ENCODE measurements around the gene B3GLCT.

The B3GLCT gene

GRCh38 chr13:31167490-31167889 is 32.3 kb upstream of the B3GLCT start:
- no peaks in the 10 kb centered on the region for H3K27me3 ChIP-seq (ENCODE audit: insufficient read depth, poor library complexity, severe bottlenecking)
- DNase-seq (ENCODE audit: low read depth in 1 of 2, low spot score in 1 of 2) = no peak
- no peak overlapping the region for H3K4me3 ChIP-seq (replicated peaks; ENCODE audit: insufficient read depth, low read length)
- TF ChIP-seq CTCF (IDR thresholded peaks at IDR 0.05; ENCODE audit: insufficient read depth, low read length) (no peak), SPI1 (IDR thresholded peaks at IDR 0.05; ENCODE audit: borderline replicate concordance, low read depth) (no peak), REST (IDR thresholded peaks at IDR 0.05; ENCODE audit: insufficient replicate concordance, low read depth) (no peak)
- no peak overlapping the region for H3K27ac ChIP-seq (replicated peaks)

- TF ChIP-seq POLR2AphosphoS5 (IDR thresholded peaks at IDR 0.05; ENCODE audit: low read depth) (no peak), REST (IDR thresholded peaks at IDR 0.05; ENCODE audit: insufficient replicate concordance, low read depth) (no peak), GABPA (IDR thresholded peaks at IDR 0.05; ENCODE audit: low read depth) (no peak), SPI1 (IDR thresholded peaks at IDR 0.05; ENCODE audit: borderline replicate concordance, low read depth) (no peak), CTCF (IDR thresholded peaks at IDR 0.05; ENCODE audit: insufficient read depth, low read length) (no peak)
- Histone ChIP-seq H3K27me3 (ENCODE audit: insufficient read depth, poor library complexity, severe bottlenecking) (no peaks in the 10 kb centered on the region), H3K4me3 (replicated peaks; ENCODE audit: insufficient read depth, low read length) (no peak overlapping the region), H3K27ac (replicated peaks) (no peak overlapping the region)
- no peak for DNase-seq (ENCODE audit: low read depth in 1 of 2, low spot score in 1 of 2)
Measured at GRCh38 chr13:31168166-31168565, 31.6 kb upstream of the B3GLCT start.

GRCh38 chr13:31168736-31169135 is 31.0 kb upstream of the B3GLCT start:
- no peak for DNase-seq (ENCODE audit: low read depth in 1 of 2, low spot score in 1 of 2)
- Histone ChIP-seq H3K4me3 (replicated peaks; ENCODE audit: insufficient read depth, low read length) (no peak overlapping the region), H3K27me3 (ENCODE audit: insufficient read depth, poor library complexity, severe bottlenecking) (no peaks in the 10 kb centered on the region), H3K27ac (replicated peaks) (no peak overlapping the region)
- no peak for TF ChIP-seq SPI1 (IDR thresholded peaks at IDR 0.05; ENCODE audit: borderline replicate concordance, low read depth)
- TF ChIP-seq CTCF (IDR thresholded peaks at IDR 0.05; ENCODE audit: insufficient read depth, low read length) = no peak
- TF ChIP-seq REST (IDR thresholded peaks at IDR 0.05; ENCODE audit: insufficient replicate concordance, low read depth) = no peak
- no peak for TF ChIP-seq GABPA (IDR thresholded peaks at IDR 0.05; ENCODE audit: low read depth)
- TF ChIP-seq POLR2AphosphoS5 (IDR thresholded peaks at IDR 0.05; ENCODE audit: low read depth) = no peak
